Measurements from ENCODE around the gene TOMM40L.

Gene TOMM40L

GRCh38 chr1:161191971-161192370 lies 33.9 kb upstream of the TOMM40L start:
- no peak for DNase-seq (ENCODE audit: extremely low read depth, low read depth)
- no peak for TF ChIP-seq CTCF (IDR thresholded peaks at IDR 0.05; ENCODE audit: low read depth, low read length, missing control alignments)
- H3K4me3 ChIP-seq (replicated peaks; ENCODE audit: low read depth, low read length): no peak overlapping the region

- DNase-seq (ENCODE audit: extremely low read depth, low read depth): no peak
- H3K4me3 ChIP-seq (replicated peaks; ENCODE audit: low read depth, low read length): no peak overlapping the region
- TF ChIP-seq CTCF (IDR thresholded peaks at IDR 0.05; ENCODE audit: low read depth, low read length, missing control alignments): peak; percentile 95
Observed at GRCh38 chr1:161192476-161193465, 33.1 kb upstream of the TOMM40L start.

- TF ChIP-seq CTCF (IDR thresholded peaks at IDR 0.05; ENCODE audit: low read depth, low read length, missing control alignments): no peak
- H3K4me3 ChIP-seq (replicated peaks; ENCODE audit: low read depth, low read length): no peak overlapping the region
- no peak for DNase-seq (ENCODE audit: extremely low read depth, low read depth)
Observed at GRCh38 chr1:161193561-161194235, 32.2 kb upstream of the TOMM40L start.

- H3K4me3 ChIP-seq (replicated peaks; ENCODE audit: low read depth, low read length): no peak overlapping the region
- TF ChIP-seq CTCF (IDR thresholded peaks at IDR 0.05; ENCODE audit: low read depth, low read length, missing control alignments): no peak
- no peak for DNase-seq (ENCODE audit: extremely low read depth, low read depth)
Observed at GRCh38 chr1:161195171-161195570, 30.7 kb upstream of the TOMM40L start.

- no peak for DNase-seq (ENCODE audit: extremely low read depth, low read depth)
- H3K4me3 ChIP-seq (replicated peaks; ENCODE audit: low read depth, low read length): peak overlapping the region; percentile 47
- TF ChIP-seq CTCF (IDR thresholded peaks at IDR 0.05; ENCODE audit: low read depth, low read length, missing control alignments): no peak
Observed at GRCh38 chr1:161196111-161196510, 29.7 kb upstream of the TOMM40L start.

- H3K4me3 ChIP-seq (replicated peaks; ENCODE audit: low read depth, low read length): peak overlapping the region; percentile 47
- no peak for TF ChIP-seq CTCF (IDR thresholded peaks at IDR 0.05; ENCODE audit: low read depth, low read length, missing control alignments)
- DNase-seq (ENCODE audit: extremely low read depth, low read depth): peak; percentile 78
Observed at GRCh38 chr1:161196521-161197451, 29.1 kb upstream of the TOMM40L start.
